ENCODE data around the gene AIG1.

AIG1 gene

DNA sequence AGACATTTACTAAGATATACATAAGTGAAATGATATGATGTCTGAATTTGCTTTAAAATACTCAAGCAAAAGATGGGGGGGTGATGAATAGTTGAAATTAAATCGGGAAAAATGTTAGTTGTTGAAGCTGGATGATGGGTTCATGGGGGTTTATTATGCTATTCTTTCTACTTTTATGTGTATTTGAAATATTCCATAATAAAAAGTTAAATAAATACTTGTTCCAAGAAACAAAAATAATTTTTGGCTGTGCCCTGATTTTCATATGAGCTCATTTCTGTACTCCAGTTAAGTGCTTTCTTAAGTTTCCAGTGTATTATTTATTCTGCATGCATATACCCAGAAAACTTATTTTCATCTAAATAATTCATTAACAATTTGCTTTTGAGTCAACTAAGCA is 138.6 kb downstream of the AIG1 start:
- Histone ChIP-seq H3K4me3 (ENCODE audit: low read depth, low read length) (no peak overlapping the region), H3K4me1 (peaks cover 5% of the 10 kb centered on the region), H2AFZ (no peak overlapping the region), H3K9me3 (ENCODE audit: control insufficient read depth, low read length) (no peaks in the 10 kb centered on the region), H3K27me3 (ENCODE audit: control insufficient read depth, insufficient read depth, low read length) (no peaks in the 10 kb centered on the region), H3K9ac (no peak overlapping the region), H3K36me3 (ENCODE audit: control insufficient read depth, insufficient read depth, low read length) (no peaks in the 10 kb centered on the region), H3K4me2 (ENCODE audit: low read length) (no peak overlapping the region), H3K79me2 (peaks cover 3% of the 10 kb centered on the region), H3K27ac (no peak overlapping the region)
- TF ChIP-seq, protein P1, sequence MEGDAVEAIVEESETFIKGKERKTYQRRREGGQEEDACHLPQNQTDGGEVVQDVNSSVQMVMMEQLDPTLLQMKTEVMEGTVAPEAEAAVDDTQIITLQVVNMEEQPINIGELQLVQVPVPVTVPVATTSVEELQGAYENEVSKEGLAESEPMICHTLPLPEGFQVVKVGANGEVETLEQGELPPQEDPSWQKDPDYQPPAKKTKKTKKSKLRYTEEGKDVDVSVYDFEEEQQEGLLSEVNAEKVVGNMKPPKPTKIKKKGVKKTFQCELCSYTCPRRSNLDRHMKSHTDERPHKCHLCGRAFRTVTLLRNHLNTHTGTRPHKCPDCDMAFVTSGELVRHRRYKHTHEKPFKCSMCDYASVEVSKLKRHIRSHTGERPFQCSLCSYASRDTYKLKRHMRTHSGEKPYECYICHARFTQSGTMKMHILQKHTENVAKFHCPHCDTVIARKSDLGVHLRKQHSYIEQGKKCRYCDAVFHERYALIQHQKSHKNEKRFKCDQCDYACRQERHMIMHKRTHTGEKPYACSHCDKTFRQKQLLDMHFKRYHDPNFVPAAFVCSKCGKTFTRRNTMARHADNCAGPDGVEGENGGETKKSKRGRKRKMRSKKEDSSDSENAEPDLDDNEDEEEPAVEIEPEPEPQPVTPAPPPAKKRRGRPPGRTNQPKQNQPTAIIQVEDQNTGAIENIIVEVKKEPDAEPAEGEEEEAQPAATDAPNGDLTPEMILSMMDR (IDR thresholded peaks at IDR 0.05), result no peak

DNA sequence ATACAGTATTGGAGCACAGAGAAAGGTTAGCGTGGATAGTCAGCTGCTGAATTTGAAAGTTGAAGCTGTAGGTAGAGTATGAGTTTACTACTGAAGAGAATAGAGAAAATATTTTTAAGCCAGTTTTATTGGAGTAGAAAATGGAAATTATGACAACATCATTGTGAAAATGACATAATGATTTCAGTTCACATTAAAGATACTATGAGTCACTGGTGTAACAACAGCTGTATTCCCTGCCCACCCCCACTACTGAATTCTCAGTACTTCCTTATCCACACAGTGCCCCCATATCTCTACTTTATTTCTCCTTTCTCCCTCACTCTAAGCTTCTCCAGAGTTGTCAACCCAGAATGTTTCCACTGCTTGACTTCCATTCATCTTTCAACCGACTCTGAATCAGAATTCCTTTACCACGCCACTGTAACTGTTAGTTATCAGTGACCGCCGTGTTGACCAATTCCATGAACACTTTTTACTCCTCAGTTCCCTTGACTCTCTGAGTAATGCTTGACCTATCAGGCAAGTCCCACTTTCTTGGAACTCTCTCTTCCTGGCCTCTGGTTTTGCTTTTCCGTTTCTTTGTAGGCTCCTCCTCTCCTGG is 139.6 kb downstream of the AIG1 start:
- no peak overlapping the region for H2AFZ ChIP-seq
- no peak overlapping the region for H3K4me2 ChIP-seq (ENCODE audit: low read length)
- TF ChIP-seq, protein P1 (IDR thresholded peaks at IDR 0.05), result no peak
- H3K79me2 ChIP-seq, result peaks cover 3% of the 10 kb centered on the region
- no peaks in the 10 kb centered on the region for H3K36me3 ChIP-seq (ENCODE audit: control insufficient read depth, insufficient read depth, low read length)
- no peaks in the 10 kb centered on the region for H3K27me3 ChIP-seq (ENCODE audit: control insufficient read depth, insufficient read depth, low read length)
- H3K4me1 ChIP-seq, result peaks cover 5% of the 10 kb centered on the region
- no peak overlapping the region for H3K27ac ChIP-seq
- H3K9ac ChIP-seq, result no peak overlapping the region
- H3K9me3 ChIP-seq (ENCODE audit: control insufficient read depth, low read length), result no peaks in the 10 kb centered on the region
- H3K4me3 ChIP-seq (ENCODE audit: low read depth, low read length), result no peak overlapping the region

DNA sequence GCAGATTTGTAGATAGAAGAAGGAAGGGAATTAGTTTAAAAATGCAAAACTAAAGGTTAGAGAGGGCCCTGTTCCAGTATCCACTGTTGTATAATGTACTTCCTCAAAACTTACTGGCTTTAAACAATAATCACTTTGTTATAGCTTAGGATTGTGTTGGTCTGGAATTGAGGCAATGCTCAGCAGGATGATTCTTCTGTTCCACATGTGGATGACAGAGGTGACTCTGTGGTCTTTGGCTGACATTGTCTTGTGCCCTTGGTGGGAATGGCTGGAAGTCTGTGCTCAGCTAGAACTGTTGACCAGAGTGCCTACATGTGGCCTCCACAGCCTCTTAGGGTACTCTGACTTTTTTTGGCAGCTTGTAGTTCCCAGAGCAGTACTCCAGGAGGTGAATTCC is 143.4 kb downstream of the AIG1 start:
- Histone ChIP-seq H3K27ac (no peak overlapping the region), H3K27me3 (ENCODE audit: control insufficient read depth, insufficient read depth, low read length) (no peaks in the 10 kb centered on the region), H3K4me1 (no peaks in the 10 kb centered on the region), H3K79me2 (peaks cover 3% of the 10 kb centered on the region), H3K4me2 (ENCODE audit: low read length) (no peak overlapping the region), H3K9me3 (ENCODE audit: control insufficient read depth, low read length) (no peaks in the 10 kb centered on the region), H3K36me3 (ENCODE audit: control insufficient read depth, insufficient read depth, low read length) (no peaks in the 10 kb centered on the region), H3K4me3 (ENCODE audit: low read depth, low read length) (no peak overlapping the region), H3K9ac (no peak overlapping the region), H2AFZ (no peak overlapping the region)
- TF ChIP-seq, protein P1 (IDR thresholded peaks at IDR 0.05), result no peak

DNA sequence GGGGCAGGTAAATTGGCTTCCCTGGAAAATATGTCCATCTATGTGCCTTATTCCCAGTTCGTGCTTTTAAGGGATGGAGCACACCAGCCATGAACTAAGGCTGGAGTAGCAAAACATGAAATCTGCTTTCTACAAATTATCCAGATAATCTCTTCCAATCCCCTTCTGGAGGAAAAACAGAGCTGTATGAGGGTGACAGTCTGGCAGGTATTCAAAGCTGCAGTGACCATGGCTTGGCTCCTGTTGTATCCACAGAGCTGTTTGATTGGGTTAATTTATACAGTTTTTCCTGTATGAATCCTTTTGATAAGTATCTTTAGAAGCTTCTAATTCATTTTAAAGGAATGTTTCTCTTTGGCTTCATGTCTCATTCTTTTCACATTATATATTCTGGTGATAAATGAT is 144.4 kb downstream of the AIG1 start:
- Histone ChIP-seq H3K4me1 (no peaks in the 10 kb centered on the region), H2AFZ (no peak overlapping the region), H3K4me3 (ENCODE audit: low read depth, low read length) (no peak overlapping the region), H3K9ac (no peak overlapping the region), H3K4me2 (ENCODE audit: low read length) (no peak overlapping the region), H3K27me3 (ENCODE audit: control insufficient read depth, insufficient read depth, low read length) (no peaks in the 10 kb centered on the region), H3K36me3 (ENCODE audit: control insufficient read depth, insufficient read depth, low read length) (no peaks in the 10 kb centered on the region), H3K9me3 (ENCODE audit: control insufficient read depth, low read length) (no peaks in the 10 kb centered on the region), H3K79me2 (peaks cover 3% of the 10 kb centered on the region), H3K27ac (no peak overlapping the region)
- TF ChIP-seq, protein P1 (IDR thresholded peaks at IDR 0.05), result no peak

DNA sequence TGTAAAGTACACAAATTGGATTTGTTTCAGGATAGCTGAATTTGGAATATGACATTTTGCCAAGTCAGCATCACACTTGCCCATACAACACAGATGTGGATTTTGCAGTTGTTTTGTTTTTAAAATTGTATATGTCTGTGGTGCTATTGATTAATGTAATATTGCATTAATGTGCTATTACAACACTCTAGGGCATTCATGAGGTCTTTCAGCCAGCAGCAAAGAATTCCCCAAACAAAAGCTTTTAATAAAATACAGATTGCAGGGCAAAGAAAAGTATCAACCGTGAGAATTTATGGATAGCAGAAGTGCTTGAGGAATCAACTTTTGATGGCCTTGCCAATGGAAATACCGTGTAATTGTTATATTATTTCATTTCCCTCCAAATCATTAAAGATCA is 144.9 kb downstream of the AIG1 start:
- TF ChIP-seq, protein P1 (IDR thresholded peaks at IDR 0.05), result no peak
- H3K79me2 ChIP-seq, result peaks cover 1% of the 10 kb centered on the region
- H2AFZ ChIP-seq, result no peak overlapping the region
- no peak overlapping the region for H3K9ac ChIP-seq
- no peak overlapping the region for H3K4me3 ChIP-seq (ENCODE audit: low read depth, low read length)
- no peaks in the 10 kb centered on the region for H3K9me3 ChIP-seq (ENCODE audit: control insufficient read depth, low read length)
- no peaks in the 10 kb centered on the region for H3K27me3 ChIP-seq (ENCODE audit: control insufficient read depth, insufficient read depth, low read length)
- H3K27ac ChIP-seq, result no peak overlapping the region
- no peak overlapping the region for H3K4me2 ChIP-seq (ENCODE audit: low read length)
- H3K4me1 ChIP-seq, result no peaks in the 10 kb centered on the region
- no peaks in the 10 kb centered on the region for H3K36me3 ChIP-seq (ENCODE audit: control insufficient read depth, insufficient read depth, low read length)

All from parathyroid adenoma (tissue), 2 donors.